Measurements from ENCODE around the gene AKT1S1.

DNA sequence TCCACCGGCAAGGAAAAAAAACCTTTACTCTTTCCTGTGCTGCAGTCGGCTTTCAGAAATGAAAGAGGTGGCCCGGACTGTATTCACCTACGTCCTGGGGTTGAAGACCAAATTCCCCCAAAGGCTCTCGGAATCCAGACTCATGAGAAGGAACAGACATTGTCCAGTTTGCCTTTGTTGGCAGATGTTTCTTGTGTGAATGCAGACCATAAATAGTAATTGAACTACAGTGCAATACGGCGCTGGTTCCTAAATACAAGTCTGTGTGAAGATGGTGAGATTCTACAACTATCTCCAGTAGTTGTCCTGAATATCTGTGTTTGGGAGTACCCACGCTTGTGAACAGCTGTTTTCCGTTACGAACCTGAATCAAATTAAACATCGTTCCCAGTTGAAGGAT, 37.4 kb downstream of the AKT1S1 start:
- TF ChIP-seq, protein P1, sequence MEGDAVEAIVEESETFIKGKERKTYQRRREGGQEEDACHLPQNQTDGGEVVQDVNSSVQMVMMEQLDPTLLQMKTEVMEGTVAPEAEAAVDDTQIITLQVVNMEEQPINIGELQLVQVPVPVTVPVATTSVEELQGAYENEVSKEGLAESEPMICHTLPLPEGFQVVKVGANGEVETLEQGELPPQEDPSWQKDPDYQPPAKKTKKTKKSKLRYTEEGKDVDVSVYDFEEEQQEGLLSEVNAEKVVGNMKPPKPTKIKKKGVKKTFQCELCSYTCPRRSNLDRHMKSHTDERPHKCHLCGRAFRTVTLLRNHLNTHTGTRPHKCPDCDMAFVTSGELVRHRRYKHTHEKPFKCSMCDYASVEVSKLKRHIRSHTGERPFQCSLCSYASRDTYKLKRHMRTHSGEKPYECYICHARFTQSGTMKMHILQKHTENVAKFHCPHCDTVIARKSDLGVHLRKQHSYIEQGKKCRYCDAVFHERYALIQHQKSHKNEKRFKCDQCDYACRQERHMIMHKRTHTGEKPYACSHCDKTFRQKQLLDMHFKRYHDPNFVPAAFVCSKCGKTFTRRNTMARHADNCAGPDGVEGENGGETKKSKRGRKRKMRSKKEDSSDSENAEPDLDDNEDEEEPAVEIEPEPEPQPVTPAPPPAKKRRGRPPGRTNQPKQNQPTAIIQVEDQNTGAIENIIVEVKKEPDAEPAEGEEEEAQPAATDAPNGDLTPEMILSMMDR (IDR thresholded peaks at IDR 0.05) = no peak
- TF ChIP-seq POLR2A (IDR thresholded peaks at IDR 0.05) = no peak
